ENCODE measurements around the gene NFIA.
"Not testable (repeated sequence)": the region's sequence is repeated elsewhere in the genome, so short reads cannot be mapped to it uniquely, and the experiment has no call there.

Gene NFIA

DNA sequence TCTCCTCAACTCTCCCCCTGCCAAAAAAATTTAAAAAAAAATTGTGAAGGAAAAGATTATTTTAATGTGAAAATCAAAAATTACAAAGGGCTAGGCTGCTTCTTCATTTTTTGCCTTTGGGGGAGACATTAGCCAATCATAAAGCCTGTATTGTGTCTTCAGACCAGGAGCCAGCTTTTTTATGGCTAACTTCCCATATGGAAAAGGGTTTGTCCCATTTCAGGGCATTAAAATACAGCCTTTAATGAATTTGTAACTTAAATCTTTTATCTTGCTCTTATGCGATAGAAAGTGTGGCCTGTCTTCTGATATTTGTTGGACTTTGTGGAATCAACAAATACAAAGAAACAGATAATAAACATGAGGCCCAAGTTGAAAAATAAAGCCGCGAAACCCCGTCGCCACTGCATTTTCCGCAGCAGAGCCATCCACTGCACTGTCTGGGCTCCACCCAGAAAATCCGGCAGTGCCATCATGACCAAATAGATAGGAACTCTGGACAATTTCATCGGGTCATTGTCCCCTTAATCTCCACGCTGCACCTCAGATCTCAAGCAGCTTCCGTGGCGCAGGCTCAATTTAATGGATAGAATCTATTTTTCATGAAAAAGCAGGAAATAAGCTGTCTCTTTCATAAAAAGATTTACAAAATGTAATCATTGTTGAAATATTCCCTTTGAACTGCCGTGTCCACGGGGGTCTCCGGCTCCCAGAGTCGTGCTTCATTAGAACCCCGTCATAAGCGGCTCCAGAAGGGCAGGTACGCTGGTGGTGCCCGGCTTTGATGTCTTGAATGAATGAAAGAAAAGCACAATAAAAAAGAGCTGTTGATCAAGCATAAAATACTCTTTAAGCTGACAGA, 365.0 kb downstream of the NFIA start:
- no peak for DNase-seq

DNA sequence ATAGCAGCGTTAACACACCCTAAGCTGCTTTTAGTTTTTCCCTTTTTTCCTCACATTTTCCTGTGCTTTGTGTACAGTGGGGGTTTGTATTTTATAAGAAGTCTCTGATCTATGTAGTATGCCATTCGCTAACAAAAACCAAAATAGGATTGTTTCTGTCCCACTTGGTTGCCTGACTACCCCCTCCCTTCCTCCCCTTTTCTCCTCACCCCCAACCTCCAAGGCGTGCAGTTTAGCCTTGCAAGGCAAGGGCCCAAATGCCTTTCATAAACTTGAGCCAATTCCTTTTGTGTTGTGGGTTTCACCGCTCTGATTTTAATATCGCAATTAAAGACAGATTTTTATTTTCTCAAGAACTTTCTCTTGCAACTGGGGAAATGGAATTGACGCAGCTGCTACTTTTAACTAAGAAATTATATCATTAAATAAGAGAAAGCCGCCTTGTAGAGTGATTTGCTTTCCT, 365.6 kb downstream of the NFIA start:
- no peak for DNase-seq

- DNase-seq = no peak
Observed at GRCh38 chr1:61448914-61449313, 366.6 kb downstream of the NFIA start.

- DNase-seq = no peak
Observed at GRCh38 chr1:61449410-61449809, 367.0 kb downstream of the NFIA start.

GRCh38 chr1:61450454-61450853, 368.1 kb downstream of the NFIA start:
- DNase-seq = no peak

- no peak for DNase-seq
Observed at GRCh38 chr1:61450872-61451571, 368.7 kb downstream of the NFIA start.

DNA sequence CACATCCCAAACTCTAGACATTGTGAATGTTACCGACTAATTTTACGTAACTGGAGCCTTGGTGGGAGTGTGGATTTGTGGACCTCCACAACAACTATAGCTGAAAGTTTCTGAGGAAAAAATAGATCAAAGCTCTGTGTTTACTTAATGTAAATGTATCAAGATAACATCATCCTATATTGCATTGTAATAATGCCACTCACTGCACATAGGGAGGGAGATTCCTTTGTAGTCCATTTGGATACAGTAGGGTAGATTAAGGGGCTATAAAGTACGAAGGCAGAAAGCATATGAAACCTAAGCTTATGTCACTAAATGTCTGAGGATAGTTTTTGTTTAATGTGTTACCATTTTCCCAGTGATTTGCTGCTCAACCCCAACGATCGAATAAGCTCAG, 369.2 kb downstream of the NFIA start:
- no peak for DNase-seq

DNA sequence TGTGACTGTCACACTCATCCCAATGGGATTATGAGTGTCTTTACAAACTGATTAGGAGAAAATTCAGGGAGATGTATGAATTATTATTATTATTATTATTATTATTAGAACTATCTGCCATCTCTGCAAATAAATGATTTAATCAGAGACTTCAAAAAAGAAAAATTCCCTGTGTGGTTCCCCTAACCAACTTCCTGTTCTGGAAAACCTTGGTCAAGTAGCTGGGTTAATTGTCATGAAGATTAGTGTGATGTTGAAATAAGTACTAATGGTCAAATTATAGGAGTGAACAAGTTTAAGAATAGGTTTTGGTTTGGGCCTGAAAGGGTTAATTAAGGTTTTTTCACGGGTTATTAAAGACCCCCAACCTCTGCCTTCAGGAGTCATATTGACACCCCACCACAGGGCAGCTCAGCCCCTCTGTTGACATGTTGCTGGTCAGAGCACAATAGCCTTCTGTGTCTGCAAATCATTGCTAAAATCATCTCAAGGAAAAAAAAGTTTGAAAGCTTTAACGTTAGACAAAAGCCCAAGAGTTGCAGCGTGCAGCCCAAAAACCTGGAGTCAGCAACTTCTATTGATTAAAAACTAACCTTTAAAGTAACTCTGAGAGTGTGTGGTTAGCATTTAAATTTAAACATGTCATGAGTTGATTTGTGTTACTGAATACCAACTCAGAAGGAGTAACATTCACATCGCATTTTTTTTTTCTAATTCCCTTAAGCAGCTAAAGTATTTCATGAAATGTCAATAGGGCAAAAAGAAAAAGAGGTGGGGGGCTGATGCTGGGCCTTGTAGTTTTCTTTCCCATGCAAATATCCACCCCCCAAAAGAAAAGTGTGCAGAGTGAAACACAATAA, 370.0 kb downstream of the NFIA start:
- no peak for DNase-seq

DNA sequence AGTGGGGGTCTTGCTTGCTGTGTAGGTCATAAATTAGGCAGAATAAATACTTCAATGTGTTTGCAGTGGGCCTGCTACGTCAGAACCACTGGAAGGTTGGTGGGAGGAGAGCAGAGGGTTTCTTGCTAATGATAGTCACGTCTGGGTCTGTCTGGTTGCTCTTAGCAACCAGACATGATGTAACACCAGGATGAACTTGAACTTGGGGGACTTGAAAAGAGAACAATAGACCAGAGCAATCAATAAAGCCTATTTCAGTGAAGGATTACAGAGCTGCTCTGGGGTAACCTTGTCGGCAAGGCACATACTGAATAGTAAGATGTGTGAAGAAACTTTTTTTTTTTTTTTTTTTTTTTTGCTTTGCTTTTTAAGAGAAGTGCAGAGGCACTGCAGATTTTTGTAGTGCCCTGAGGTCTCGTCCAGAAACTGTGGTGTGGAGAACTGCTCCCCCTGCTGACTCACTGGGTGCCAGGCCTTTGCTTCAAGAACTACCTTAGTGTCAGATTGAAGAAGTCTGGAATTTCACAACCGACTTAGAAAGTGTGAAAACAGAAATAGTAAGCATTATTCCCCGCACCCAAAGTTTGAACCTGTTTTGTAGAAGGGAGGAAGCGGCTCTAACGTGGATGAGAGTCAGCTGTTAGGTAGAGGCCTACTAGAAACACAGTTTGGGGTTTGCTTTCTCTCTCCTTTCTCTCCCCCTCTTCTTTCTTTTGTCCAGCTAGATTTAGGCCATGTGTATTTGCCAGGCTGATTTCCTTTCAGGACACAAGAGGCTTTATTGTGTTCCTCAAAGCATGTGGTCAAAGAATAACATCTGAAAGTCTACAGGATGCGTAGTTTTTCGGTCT, 371.0 kb downstream of the NFIA start:
- peak; percentile 88 for DNase-seq

DNA sequence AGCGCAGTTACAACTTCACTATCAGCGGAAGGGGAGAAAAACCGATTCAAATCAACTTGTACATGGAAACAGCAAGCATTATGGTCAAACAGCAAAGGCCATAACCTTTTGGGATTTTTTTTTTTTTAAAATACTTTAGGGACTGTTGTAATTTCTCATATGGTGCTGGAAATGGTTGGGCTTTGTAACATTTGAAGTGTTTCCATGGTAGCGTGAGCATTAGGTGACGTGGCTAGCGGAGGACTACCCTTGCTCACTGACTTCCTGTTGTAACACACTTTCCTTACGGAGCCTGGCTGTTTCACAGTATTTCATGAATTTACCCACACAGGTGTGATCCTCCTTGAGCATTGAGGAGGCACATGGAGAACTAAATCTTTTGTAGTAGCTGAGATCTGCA, 373.0 kb downstream of the NFIA start:
- no peak for DNase-seq

DNA sequence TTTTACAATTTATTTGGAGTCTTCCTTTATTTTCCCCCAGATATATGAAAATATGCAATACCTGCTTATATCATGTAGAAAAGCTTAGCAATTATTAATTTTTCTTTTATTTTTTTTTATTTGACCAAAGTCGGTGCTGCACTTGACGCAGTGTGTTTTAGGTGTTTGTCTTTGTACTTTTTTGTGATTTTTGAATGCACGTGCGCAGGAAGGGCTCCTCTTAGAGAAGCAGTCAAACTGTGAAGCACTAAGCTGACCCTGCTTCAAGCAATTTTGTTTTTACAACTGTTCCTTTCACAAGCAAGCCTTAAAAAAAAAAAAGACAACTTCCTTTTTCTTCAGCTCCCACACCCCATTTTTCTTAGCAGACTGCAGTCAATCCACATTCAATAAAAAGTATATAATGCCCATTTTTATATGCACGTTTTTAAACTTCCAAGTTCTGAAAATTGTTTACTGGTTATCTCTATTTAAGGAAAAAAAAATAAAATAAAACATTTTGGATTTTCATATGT, 375.2 kb downstream of the NFIA start:
- no peak for DNase-seq

GRCh38 chr1:61459345-61459744, 377.0 kb downstream of the NFIA start:
- no peak for DNase-seq

GRCh38 chr1:61460191-61460590, 377.8 kb downstream of the NFIA start:
- DNase-seq = no peak

- no peak for DNase-seq
Observed at GRCh38 chr1:61461406-61462384, 379.3 kb downstream of the NFIA start.

DNA sequence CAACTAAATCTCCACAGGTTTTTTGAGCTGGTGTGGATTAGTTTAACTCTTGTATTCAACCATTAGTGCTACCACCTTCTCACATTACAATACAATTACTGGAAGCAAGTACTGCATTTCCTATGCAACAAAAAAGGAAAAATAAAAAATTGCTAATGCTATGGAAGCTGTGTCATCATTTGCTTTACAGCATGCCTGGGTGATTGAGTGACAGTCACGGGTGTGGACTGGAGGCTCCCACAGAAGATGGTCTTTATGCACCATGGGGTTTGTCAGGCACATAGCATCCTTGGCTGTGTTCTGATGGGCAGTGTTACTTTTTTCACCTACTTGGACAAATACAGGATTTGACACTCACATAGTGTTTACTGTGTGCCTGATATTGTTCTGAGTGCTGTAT, 380.3 kb downstream of the NFIA start:
- no peak for DNase-seq

GRCh38 chr1:61463220-61463619, 380.9 kb downstream of the NFIA start:
- no peak for DNase-seq

- not testable (repeated sequence) for DNase-seq
Observed at GRCh38 chr1:61467836-61468235, 385.5 kb downstream of the NFIA start.

DNA sequence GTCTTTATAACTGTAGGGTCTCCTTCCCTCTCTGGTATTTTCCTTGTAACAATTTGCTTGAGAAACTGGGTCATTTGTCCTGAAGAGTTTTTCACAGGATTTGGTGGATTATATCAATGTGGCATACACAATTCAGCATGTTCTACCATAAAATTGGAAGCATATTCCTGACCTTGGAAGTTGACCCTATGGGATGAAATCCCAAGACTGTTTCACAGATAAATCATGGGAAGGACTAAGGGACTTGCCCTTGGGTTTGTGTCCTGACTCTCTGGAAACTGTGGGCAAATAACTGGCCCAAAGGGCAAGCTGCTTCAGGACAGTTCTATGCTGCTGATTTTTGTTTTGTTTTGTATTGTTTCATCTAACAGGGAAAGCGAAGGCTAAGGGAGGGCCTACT, 387.0 kb downstream of the NFIA start:
- DNase-seq = no peak

DNA sequence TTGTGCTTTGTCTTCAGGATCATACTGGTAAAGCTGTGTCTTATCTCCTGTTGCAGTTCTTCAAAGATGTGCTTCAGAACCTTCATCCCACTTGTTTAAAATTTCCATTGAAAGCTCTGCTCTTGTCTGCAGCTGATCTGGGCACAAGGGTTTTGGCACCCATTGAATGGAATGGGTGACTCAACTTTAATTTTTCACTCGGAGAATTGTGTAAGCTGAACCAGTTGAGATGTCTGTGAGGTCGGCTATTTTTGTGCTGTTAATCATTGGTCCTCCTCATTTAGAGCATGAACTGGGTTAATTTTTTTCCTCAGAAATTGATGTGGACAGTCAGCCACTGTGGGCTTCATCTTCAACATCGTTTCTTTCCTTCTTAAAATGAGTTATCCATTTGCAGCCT, 390.5 kb downstream of the NFIA start:
- no peak for DNase-seq

DNA sequence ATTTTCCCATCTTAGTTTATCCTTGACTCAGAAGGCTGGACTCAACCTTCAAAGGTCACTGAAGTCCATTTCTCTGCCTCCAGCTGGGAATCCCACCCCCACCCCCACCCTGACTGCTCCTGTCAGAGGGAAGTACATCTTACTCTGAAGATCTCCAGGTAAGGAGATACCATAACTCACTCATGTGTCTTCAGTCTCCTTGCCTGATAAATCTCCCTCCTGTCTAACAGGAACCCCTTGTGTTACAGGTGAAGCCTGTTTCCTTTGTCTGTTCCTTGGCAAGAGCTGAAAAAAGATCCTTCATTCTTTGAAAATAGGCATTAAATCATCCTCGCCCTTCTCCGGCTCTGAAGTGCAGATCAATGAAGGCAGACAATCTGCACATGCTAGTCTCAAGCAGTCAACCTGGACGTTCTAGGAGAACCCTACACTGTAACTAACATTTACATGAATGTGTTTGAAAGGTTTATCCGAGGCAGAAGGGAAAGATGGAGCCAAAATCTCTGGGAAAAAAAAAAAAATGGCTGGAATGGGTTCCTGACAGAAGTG, 392.0 kb downstream of the NFIA start:
- no peak for DNase-seq

DNA sequence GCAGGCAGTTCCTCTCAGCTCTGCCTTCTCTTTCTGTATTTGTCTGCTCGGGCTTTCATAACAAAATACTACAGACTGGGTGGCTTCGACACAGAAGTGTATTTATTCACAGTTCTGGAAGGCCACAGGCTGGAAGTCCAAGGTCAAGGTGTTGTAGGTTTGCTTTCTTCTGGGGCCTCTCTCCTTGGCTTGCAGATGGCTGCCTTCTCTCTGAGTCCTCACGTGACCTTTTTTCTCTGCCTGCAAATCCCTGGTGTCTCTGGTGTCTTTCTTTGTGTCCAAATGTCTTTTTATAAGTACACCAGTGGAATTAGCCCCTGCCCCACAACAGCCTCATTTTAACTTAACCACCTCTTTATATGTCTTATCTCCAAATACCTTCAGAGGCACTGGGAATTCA, 392.6 kb downstream of the NFIA start:
- no peak for DNase-seq

Data from NCI-H748 treated with DMSO at 0.1 percent for 48 hours (cell line).